ENCODE measurements around the gene EXOG. TPM values are rescaled to one million over a fixed set of nuclear protein-coding genes. Genes with fewer than 3 reads are reported as not detected.
A peak's percentile ranks its signal among the peaks of the same experiment; 100 is the strongest.

EXOG gene
- total RNA-seq, 2 donors from 2014 or later, result 20.9 to 21.3 TPM

GRCh38 chr3:38460377-38461270, 35.5 kb upstream of the EXOG start:
- H3K27ac Mint-ChIP-seq, result no peak overlapping the region
- H3K36me3 Mint-ChIP-seq (ENCODE audit: low read depth), result no peaks in the 10 kb centered on the region

GRCh38 chr3:38465588-38466154, 30.5 kb upstream of the EXOG start:
- DNase-seq, result no peak
- H3K4me1 Mint-ChIP-seq, result peaks cover 6% of the 10 kb centered on the region
- ATAC-seq, result no peak
- H3K4me3 Mint-ChIP-seq, result no peak overlapping the region
- H3K27ac Mint-ChIP-seq, result no peak overlapping the region
- no peaks in the 10 kb centered on the region for H3K27me3 Mint-ChIP-seq
- H3K9me3 ChIP-seq (ENCODE audit: control insufficient read depth, low read length, poor library complexity, severe bottlenecking), result no peaks in the 10 kb centered on the region
- peaks cover 2% of the 10 kb centered on the region for H3K36me3 Mint-ChIP-seq (ENCODE audit: low read depth)

More at GRCh38 chr3:38460377-38461270, 35.5 kb upstream of the EXOG start:
- H3K27me3 Mint-ChIP-seq, result no peaks in the 10 kb centered on the region
- ATAC-seq (no peak), DNase-seq (no peak)
- H3K4me1 Mint-ChIP-seq, result peaks cover 8% of the 10 kb centered on the region
- H3K4me3 Mint-ChIP-seq, result no peak overlapping the region
- H3K9me3 ChIP-seq (ENCODE audit: control insufficient read depth, low read length, poor library complexity, severe bottlenecking), result no peaks in the 10 kb centered on the region

GRCh38 chr3:38468765-38469164, 27.4 kb upstream of the EXOG start:
- H3K9me3 ChIP-seq (ENCODE audit: control insufficient read depth, low read length, poor library complexity, severe bottlenecking), result no peaks in the 10 kb centered on the region
- no peak for ATAC-seq
- no peak for DNase-seq
- Mint-ChIP-seq H3K4me1 (peaks cover 12% of the 10 kb centered on the region), H3K27ac (no peak overlapping the region), H3K4me3 (no peak overlapping the region), H3K27me3 (no peaks in the 10 kb centered on the region), H3K36me3 (ENCODE audit: low read depth) (peaks cover 2% of the 10 kb centered on the region)

GRCh38 chr3:38469852-38470251, 26.3 kb upstream of the EXOG start:
- Mint-ChIP-seq H3K27me3 (no peaks in the 10 kb centered on the region), H3K27ac (no peak overlapping the region), H3K4me1 (peaks cover 15% of the 10 kb centered on the region), H3K4me3 (no peak overlapping the region), H3K36me3 (ENCODE audit: low read depth) (peaks cover 2% of the 10 kb centered on the region)
- H3K9me3 ChIP-seq (ENCODE audit: control insufficient read depth, low read length, poor library complexity, severe bottlenecking), result no peaks in the 10 kb centered on the region
- ATAC-seq (no peak), DNase-seq (no peak)

- Mint-ChIP-seq H3K27ac (no peak overlapping the region), H3K36me3 (ENCODE audit: low read depth) (peaks cover 2% of the 10 kb centered on the region), H3K27me3 (no peaks in the 10 kb centered on the region), H3K4me1 (peaks cover 19% of the 10 kb centered on the region), H3K4me3 (no peak overlapping the region)
- no peaks in the 10 kb centered on the region for H3K9me3 ChIP-seq (ENCODE audit: control insufficient read depth, low read length, poor library complexity, severe bottlenecking)
- ATAC-seq, result no peak
- no peak for DNase-seq
These were observed 24.8 kb upstream of the EXOG start for GRCh38 chr3:38471260-38471857.

- Mint-ChIP-seq H3K27me3 (no peaks in the 10 kb centered on the region), H3K36me3 (ENCODE audit: low read depth) (peaks cover 2% of the 10 kb centered on the region), H3K27ac (no peak overlapping the region), H3K4me1 (peaks cover 19% of the 10 kb centered on the region), H3K4me3 (no peak overlapping the region)
- ATAC-seq (no peak), DNase-seq (no peak)
- no peaks in the 10 kb centered on the region for H3K9me3 ChIP-seq (ENCODE audit: control insufficient read depth, low read length, poor library complexity, severe bottlenecking)
These were observed 23.8 kb upstream of the EXOG start for GRCh38 chr3:38472342-38472741.

GRCh38 chr3:38473229-38473628, 22.9 kb upstream of the EXOG start:
- Mint-ChIP-seq H3K27ac (peak overlapping the region; percentile 49), H3K4me1 (peaks cover 19% of the 10 kb centered on the region), H3K27me3 (no peaks in the 10 kb centered on the region), H3K4me3 (no peak overlapping the region), H3K36me3 (ENCODE audit: low read depth) (peaks cover 2% of the 10 kb centered on the region)
- ATAC-seq (no peak), DNase-seq (no peak)
- no peaks in the 10 kb centered on the region for H3K9me3 ChIP-seq (ENCODE audit: control insufficient read depth, low read length, poor library complexity, severe bottlenecking)

- no peaks in the 10 kb centered on the region for H3K9me3 ChIP-seq (ENCODE audit: control insufficient read depth, low read length, poor library complexity, severe bottlenecking)
- Mint-ChIP-seq H3K27me3 (no peaks in the 10 kb centered on the region), H3K36me3 (ENCODE audit: low read depth) (no peaks in the 10 kb centered on the region), H3K27ac (peak overlapping the region; percentile 62), H3K4me3 (no peak overlapping the region), H3K4me1 (peaks cover 21% of the 10 kb centered on the region)
- DNase-seq (no peak), ATAC-seq (no peak)
These were observed 21.1 kb upstream of the EXOG start for GRCh38 chr3:38474928-38475605.

GRCh38 chr3:38475716-38476115, 20.4 kb upstream of the EXOG start:
- DNase-seq (no peak), ATAC-seq (no peak)
- peaks cover 21% of the 10 kb centered on the region for H3K4me1 Mint-ChIP-seq
- no peaks in the 10 kb centered on the region for H3K36me3 Mint-ChIP-seq (ENCODE audit: low read depth)
- no peaks in the 10 kb centered on the region for H3K9me3 ChIP-seq (ENCODE audit: control insufficient read depth, low read length, poor library complexity, severe bottlenecking)
- H3K27me3 Mint-ChIP-seq, result no peaks in the 10 kb centered on the region
- no peak overlapping the region for H3K4me3 Mint-ChIP-seq
- peak overlapping the region; percentile 62 for H3K27ac Mint-ChIP-seq

- DNase-seq (no peak), ATAC-seq (no peak)
- peak overlapping the region; percentile 62 for H3K27ac Mint-ChIP-seq
- H3K27me3 Mint-ChIP-seq, result no peaks in the 10 kb centered on the region
- H3K4me1 Mint-ChIP-seq, result peaks cover 21% of the 10 kb centered on the region
- no peaks in the 10 kb centered on the region for H3K36me3 Mint-ChIP-seq (ENCODE audit: low read depth)
- no peaks in the 10 kb centered on the region for H3K9me3 ChIP-seq (ENCODE audit: control insufficient read depth, low read length, poor library complexity, severe bottlenecking)
- H3K4me3 Mint-ChIP-seq, result no peak overlapping the region
These were observed 19.9 kb upstream of the EXOG start for GRCh38 chr3:38476157-38476756.

GRCh38 chr3:38477057-38477820, 18.9 kb upstream of the EXOG start:
- DNase-seq, result no peak
- no peaks in the 10 kb centered on the region for H3K9me3 ChIP-seq (ENCODE audit: control insufficient read depth, low read length, poor library complexity, severe bottlenecking)
- Mint-ChIP-seq H3K27ac (no peak overlapping the region), H3K4me1 (peaks cover 21% of the 10 kb centered on the region), H3K27me3 (no peaks in the 10 kb centered on the region), H3K36me3 (ENCODE audit: low read depth) (no peaks in the 10 kb centered on the region), H3K4me3 (no peak overlapping the region)
- ATAC-seq, result no peak

GRCh38 chr3:38477839-38478450, 18.2 kb upstream of the EXOG start:
- peak overlapping the region; percentile 27 for H3K27ac Mint-ChIP-seq
- no peaks in the 10 kb centered on the region for H3K36me3 Mint-ChIP-seq (ENCODE audit: low read depth)
- H3K4me3 Mint-ChIP-seq, result no peak overlapping the region
- ATAC-seq (no peak), DNase-seq (no peak)
- peaks cover 15% of the 10 kb centered on the region for H3K4me1 Mint-ChIP-seq
- H3K27me3 Mint-ChIP-seq, result no peaks in the 10 kb centered on the region
- no peaks in the 10 kb centered on the region for H3K9me3 ChIP-seq (ENCODE audit: control insufficient read depth, low read length, poor library complexity, severe bottlenecking)

All from T-helper 17 cell (primary cell).